ENCODE results near the gene IPO8. TPM values are rescaled to one million over a fixed set of nuclear protein-coding genes. Genes with fewer than 3 reads are reported as not detected.

Gene IPO8
- total RNA-seq, 2 experiments from 2014 or later: 17.2 to 17.5 TPM

GRCh38 chr12:30687265-30687986 lies 8.2 kb downstream of the IPO8 start:
- DNase-seq: no peak
- Mint-ChIP-seq H3K4me1 (ENCODE audit: low read depth) (peaks cover 35% of the 10 kb centered on the region), H3K9me3 (no peaks in the 10 kb centered on the region), H3K4me3 (no peak overlapping the region), H3K36me3 (ENCODE audit: low read depth) (peaks cover 63% of the 10 kb centered on the region), H3K27ac (no peak overlapping the region), H3K27me3 (no peaks in the 10 kb centered on the region)
- intact Hi-C loops (cut with DNase I, micrococcal nuclease): no loop called here
- CTCF ChIA-PET: no interaction called here
- POLR2A ChIA-PET: no interaction called here
- ATAC-seq (ENCODE audit: poor library complexity): no peak
- TF ChIP-seq, protein P1, sequence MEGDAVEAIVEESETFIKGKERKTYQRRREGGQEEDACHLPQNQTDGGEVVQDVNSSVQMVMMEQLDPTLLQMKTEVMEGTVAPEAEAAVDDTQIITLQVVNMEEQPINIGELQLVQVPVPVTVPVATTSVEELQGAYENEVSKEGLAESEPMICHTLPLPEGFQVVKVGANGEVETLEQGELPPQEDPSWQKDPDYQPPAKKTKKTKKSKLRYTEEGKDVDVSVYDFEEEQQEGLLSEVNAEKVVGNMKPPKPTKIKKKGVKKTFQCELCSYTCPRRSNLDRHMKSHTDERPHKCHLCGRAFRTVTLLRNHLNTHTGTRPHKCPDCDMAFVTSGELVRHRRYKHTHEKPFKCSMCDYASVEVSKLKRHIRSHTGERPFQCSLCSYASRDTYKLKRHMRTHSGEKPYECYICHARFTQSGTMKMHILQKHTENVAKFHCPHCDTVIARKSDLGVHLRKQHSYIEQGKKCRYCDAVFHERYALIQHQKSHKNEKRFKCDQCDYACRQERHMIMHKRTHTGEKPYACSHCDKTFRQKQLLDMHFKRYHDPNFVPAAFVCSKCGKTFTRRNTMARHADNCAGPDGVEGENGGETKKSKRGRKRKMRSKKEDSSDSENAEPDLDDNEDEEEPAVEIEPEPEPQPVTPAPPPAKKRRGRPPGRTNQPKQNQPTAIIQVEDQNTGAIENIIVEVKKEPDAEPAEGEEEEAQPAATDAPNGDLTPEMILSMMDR (IDR thresholded peaks at IDR 0.05): no peak
- Histone ChIP-seq H3K36me3 (ENCODE audit: insufficient read depth, low read length) (peaks cover 28% of the 10 kb centered on the region), H3K4me1 (ENCODE audit: insufficient read depth, low read length) (no peaks in the 10 kb centered on the region), H3K4me3 (ENCODE audit: low read length) (no peak overlapping the region), H3K27me3 (ENCODE audit: control insufficient read depth in 1 of 2, insufficient read depth in 2 of 2, low read length in 2 of 2) (no peaks in the 10 kb centered on the region), H3K27ac (ENCODE audit: low read depth in 1 of 2, low read length in 2 of 2) (no peak overlapping the region), H3K9me3 (ENCODE audit: control insufficient read depth in 1 of 2, insufficient read depth in 1 of 2, low read length in 2 of 2) (no peaks in the 10 kb centered on the region)

- peaks cover 79% of the 10 kb centered on the region for H3K36me3 Mint-ChIP-seq (ENCODE audit: low read depth)
- Histone ChIP-seq H3K27me3 (ENCODE audit: control insufficient read depth in 1 of 2, insufficient read depth in 2 of 2, low read length in 2 of 2) (no peaks in the 10 kb centered on the region), H3K27ac (ENCODE audit: low read depth in 1 of 2, low read length in 2 of 2) (no peak overlapping the region), H3K4me3 (ENCODE audit: low read length) (no peak overlapping the region), H3K4me1 (ENCODE audit: insufficient read depth, low read length) (no peaks in the 10 kb centered on the region), H3K36me3 (ENCODE audit: insufficient read depth, low read length) (peaks cover 65% of the 10 kb centered on the region), H3K9me3 (ENCODE audit: control insufficient read depth in 1 of 2, insufficient read depth in 1 of 2, low read length in 2 of 2) (no peaks in the 10 kb centered on the region)
- intact Hi-C loops (cut with DNase I, micrococcal nuclease): no loop called here
- H3K9me3 Mint-ChIP-seq: no peaks in the 10 kb centered on the region
- H3K4me1 Mint-ChIP-seq (ENCODE audit: low read depth): no peaks in the 10 kb centered on the region
- TF ChIP-seq, protein P1 (IDR thresholded peaks at IDR 0.05): no peak
- DNase-seq (no peak), ATAC-seq (ENCODE audit: poor library complexity) (no peak)
- H3K4me3 Mint-ChIP-seq: no peak overlapping the region
- ChIA-PET CTCF (no interaction called here), POLR2A (no interaction called here)
- no peaks in the 10 kb centered on the region for H3K27me3 Mint-ChIP-seq
- no peak overlapping the region for H3K27ac Mint-ChIP-seq
Measured at GRCh38 chr12:30679241-30679640, 16.4 kb downstream of the IPO8 start.

GRCh38 chr12:30678221-30678620 lies 17.4 kb downstream of the IPO8 start:
- TF ChIP-seq, protein P1 (IDR thresholded peaks at IDR 0.05): no peak
- H3K9me3 Mint-ChIP-seq: no peaks in the 10 kb centered on the region
- Histone ChIP-seq H3K27me3 (ENCODE audit: control insufficient read depth in 1 of 2, insufficient read depth in 2 of 2, low read length in 2 of 2) (no peaks in the 10 kb centered on the region), H3K4me3 (ENCODE audit: low read length) (no peak overlapping the region), H3K36me3 (ENCODE audit: insufficient read depth, low read length) (peaks cover 66% of the 10 kb centered on the region), H3K4me1 (ENCODE audit: insufficient read depth, low read length) (no peaks in the 10 kb centered on the region), H3K9me3 (ENCODE audit: control insufficient read depth in 1 of 2, insufficient read depth in 1 of 2, low read length in 2 of 2) (no peaks in the 10 kb centered on the region), H3K27ac (ENCODE audit: low read depth in 1 of 2, low read length in 2 of 2) (no peak overlapping the region)
- H3K4me3 Mint-ChIP-seq: no peak overlapping the region
- CTCF ChIA-PET: no interaction called here
- POLR2A ChIA-PET: no interaction called here
- DNase-seq (no peak), ATAC-seq (ENCODE audit: poor library complexity) (no peak)
- no peaks in the 10 kb centered on the region for H3K27me3 Mint-ChIP-seq
- peaks cover 79% of the 10 kb centered on the region for H3K36me3 Mint-ChIP-seq (ENCODE audit: low read depth)
- H3K4me1 Mint-ChIP-seq (ENCODE audit: low read depth): no peaks in the 10 kb centered on the region
- no peak overlapping the region for H3K27ac Mint-ChIP-seq
- intact Hi-C loops (cut with DNase I, micrococcal nuclease): no loop called here

Measured in CD4-positive, alpha-beta T cell (primary cell).